GM13977 (cell line): Measurements from ENCODE around the gene UBL4A.

Experiments used
- DNase-seq: peaks from one replicate; pipeline ENCODE4 v3.0.0; 2012; ENCODE audit warnings: low spot score
- in situ Hi-C: fragments of 300-500 bp; cut with MboI; formaldehyde crosslinking; loops from one replicate; pipeline ENCODE4 v1.12.0; 2022; ENCODE audit warnings: low sequenced_read_pairs, low pct_unique_long_range_greater_than_20kb, mixed read lengths, inconsistent platforms; ENCODE audit not compliant: unreplicated experiment
- TF ChIP-seq, protein P1 (sequence below): IDR thresholded peaks from 2 replicates; pipeline ENCODE4 v1.5.1; 2012; ENCODE audit warnings: mild to moderate bottlenecking, control low read depth; ENCODE audit not compliant: insufficient read depth; ENCODE audit errors: extremely low read depth, missing control alignments

Gene UBL4A

DNA sequence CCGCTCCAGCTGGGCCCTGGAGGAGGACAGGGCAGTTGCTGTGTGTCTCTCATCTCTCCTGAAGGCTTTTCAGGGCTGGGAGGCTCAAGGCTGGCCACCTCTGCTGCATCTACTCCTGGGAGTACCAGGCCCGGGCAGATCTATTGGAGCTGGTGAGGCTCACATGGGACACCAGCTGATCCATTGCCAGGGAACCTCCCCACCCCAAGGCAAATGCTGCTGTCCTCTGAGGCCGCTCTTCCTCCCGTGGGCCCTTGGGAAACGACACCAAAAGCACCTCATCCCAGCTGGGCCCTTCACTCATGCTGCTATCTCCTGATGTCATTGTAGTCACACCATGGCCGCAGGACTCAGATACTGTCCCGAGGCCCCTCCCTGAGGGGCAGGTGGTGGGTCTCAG, 3.6 kb downstream of the UBL4A start:
- TF ChIP-seq, protein P1, sequence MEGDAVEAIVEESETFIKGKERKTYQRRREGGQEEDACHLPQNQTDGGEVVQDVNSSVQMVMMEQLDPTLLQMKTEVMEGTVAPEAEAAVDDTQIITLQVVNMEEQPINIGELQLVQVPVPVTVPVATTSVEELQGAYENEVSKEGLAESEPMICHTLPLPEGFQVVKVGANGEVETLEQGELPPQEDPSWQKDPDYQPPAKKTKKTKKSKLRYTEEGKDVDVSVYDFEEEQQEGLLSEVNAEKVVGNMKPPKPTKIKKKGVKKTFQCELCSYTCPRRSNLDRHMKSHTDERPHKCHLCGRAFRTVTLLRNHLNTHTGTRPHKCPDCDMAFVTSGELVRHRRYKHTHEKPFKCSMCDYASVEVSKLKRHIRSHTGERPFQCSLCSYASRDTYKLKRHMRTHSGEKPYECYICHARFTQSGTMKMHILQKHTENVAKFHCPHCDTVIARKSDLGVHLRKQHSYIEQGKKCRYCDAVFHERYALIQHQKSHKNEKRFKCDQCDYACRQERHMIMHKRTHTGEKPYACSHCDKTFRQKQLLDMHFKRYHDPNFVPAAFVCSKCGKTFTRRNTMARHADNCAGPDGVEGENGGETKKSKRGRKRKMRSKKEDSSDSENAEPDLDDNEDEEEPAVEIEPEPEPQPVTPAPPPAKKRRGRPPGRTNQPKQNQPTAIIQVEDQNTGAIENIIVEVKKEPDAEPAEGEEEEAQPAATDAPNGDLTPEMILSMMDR = no peak
- in situ Hi-C loops = no loop called here
- DNase-seq = no peak

DNA sequence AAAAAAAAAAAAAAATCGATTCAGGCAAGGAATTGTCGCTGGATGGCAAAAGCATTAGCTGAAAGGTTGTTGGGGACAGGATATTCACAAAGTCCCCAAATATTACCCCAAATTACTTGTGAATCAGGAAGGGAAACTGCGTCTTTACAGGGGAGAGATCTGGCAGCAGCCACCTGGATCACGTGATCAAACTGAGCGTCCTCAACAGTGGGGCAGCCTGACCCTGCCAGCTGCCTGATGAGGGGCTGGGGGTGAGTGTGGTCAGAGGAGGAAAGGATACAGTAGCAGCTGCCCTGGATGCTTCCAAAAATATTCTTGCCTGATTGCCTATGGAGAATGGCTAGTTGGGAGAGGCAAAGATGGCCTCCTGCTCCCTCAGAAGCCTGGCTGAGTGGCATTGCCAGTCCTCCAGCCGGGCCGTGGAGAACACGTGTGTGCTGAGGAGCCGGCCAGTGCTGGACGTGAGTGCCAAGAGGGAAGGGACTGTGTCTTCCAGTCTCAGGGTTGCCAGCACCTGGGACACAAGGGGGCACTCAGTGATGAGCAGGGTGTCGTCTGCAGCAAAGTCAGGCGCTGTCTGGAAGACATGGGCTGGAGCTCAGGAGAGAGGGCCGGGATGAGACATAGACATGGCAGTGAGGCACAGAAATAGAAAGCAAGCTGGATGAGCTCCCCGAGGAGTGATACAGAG, 4.4 kb downstream of the UBL4A start:
- TF ChIP-seq, protein P1 = no peak
- in situ Hi-C loops = no loop called here
- no peak for DNase-seq

DNA sequence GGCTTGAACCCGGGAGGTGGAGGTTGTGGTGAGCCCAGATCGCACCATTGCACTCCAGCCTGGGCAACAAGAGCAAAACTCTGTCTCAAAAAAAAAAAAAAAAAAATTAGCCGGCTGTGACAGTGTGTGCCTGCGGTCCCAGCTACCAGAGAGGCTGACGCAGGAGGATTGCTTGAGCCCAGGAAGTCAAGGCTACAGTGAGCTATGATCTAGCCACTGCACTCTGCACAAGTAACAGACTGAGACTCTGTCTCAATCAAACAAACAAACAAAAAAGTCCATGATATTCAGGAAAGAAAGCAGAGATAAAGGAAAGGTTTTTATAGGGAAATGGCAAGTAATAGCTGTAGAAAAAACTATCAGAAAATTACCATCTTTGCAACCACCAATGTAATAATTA, 5.2 kb downstream of the UBL4A start:
- in situ Hi-C loops = no loop called here
- DNase-seq = no peak
- TF ChIP-seq, protein P1 = no peak

DNA sequence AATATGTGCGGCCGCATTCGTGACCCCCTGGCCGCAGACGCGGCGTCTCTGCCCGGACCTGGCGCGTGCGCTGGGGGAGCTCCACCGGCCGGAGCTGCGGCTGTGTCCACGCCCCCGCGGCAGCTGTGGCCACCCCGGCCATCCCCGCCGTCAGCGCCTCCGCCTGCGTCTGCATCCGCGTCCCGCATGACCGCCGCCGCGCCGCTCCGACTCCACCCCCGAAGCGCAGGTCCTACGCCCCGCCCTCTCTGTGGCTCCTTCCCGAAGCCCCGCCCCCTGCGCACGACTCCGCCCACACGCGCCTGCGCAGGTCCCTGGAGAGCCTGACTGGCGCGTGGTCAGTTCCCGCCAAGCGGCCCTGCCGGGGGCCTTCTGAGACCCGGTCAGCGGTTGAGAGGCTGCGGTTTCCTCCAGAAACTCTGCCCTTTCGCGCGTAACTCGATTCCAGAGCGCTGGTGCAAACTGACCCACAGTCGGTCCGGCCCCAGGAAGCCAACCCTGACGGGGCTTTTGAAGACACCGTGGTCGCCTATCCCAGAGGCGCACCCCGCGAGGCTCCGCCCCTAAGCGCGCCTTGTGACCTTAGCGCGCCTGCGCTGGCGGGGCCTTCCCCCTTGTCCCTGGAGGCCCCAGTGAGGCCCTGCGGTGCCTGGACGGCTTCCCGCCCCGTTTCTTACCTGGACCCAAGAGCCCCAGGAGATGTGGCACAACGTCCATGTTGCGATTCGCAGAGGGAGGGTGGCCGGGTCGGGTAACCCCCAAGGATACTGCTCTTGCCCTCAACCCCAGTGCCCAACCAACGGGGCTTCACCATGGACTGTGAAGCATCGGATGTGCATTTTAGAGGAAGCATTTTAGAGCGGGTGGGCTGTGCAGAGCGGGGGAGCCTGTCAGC, 7.4 kb downstream of the UBL4A start, which contains the start of gene LAGE3:
LAGE3 (minus strand) TSS at position 554 of the 895 bp plus-strand sequence; CDS start at position 188, 366 bp downstream.
- peak; percentile 94 for DNase-seq
- TF ChIP-seq, protein P1 = no peak
- in situ Hi-C loops = no loop called here

DNA sequence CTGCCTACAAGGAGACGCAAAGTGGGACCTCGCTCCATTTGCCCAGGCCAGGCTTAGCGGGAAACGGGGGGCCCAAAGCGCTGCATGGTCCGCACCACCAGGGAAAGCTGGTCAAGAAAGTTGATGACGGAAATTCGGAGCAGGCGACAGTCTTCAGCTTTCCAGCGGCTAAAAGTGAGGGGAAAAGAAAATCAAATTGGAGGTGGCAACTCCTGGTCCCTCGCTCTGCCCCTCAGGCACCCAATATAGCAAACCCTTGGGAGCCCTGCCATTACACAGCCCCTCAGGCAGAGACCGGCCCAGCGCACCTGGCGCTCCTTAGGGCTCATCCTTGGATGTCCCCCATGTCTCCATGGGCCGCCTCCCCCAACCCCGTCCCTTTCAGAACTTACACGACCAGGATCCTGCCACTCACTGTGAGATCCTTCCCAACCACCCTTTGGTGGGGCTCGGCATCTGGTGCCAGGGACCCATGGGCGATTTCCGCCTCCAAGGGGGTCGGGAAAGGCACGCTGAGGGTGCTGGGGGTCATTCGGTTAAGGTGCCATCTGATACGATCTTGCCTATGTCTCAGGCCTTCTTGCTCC, 8.4 kb downstream of the UBL4A start:
- in situ Hi-C loops = no loop called here
- TF ChIP-seq, protein P1 = no peak
- DNase-seq = no peak

DNA sequence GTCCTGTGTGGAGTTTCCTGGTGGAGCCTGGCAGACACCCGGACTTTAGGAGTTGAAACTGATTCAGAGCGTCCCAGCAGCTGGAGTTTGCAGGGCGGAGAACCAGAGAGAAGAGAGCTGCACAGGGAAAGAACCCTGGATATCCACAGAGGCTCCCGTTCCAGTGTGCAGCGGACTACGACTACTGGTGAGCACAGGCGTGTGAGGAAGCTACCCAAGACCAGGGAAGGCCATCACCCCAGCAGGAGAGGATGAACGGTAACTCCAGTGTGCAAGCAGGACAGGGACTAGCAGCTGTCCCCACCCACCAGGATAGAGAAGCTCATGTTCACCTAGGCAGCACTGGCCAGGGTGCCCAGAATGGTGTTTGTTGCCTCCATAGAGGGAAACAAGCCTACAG, 9.6 kb downstream of the UBL4A start:
- TF ChIP-seq, protein P1 = no peak
- in situ Hi-C loops = no loop called here
- DNase-seq = no peak
